ENCODE data around the gene SHANK3.

The SHANK3 gene

DNA sequence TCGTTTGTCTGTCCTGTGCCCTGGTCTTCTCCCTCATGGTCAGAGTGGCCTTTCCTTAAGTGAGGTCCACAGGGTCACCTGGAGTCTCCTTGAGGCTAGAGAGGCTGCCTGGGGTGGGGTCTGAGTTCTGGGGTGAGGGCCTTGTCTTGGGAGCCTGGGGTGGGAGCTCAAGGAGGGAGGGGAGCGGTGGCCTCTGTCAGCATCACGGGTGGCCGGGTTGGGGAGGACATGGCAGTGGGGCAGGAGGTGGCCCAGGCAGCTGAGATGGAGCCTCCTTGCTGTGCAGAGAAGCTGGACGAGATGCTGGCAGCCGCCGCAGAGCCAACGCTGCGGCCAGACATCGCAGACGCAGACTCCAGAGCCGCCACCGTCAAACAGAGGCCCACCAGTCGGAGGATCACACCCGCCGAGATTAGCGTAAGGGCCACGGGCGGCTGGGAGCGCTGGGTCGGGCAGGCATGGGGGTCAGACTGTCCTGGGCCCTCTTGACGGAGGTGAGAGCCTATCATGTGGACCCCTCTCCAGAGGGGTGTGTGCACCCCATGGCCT, 42.1 kb downstream of the SHANK3 start:
- no peak for DNase-seq

DNA sequence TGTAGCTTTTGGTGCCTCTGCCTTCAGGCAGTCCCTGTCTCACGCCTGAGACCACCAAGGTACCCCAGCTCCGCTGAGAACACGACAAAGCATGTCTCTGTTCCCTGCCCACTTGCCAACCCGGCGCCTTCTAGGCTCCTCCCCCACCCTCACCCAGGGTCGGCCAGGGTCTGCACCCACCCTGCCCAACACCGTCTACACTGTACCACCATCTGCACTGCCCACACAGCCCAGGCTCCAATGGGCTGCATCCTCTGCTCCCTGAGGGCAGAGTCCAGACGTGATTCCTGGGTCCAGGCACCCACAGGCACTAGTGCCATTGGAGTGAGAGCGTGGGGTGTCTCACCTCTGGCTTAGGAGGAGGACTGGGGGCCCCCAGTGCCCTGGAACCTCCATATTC, 42.6 kb downstream of the SHANK3 start:
- DNase-seq = no peak

DNA sequence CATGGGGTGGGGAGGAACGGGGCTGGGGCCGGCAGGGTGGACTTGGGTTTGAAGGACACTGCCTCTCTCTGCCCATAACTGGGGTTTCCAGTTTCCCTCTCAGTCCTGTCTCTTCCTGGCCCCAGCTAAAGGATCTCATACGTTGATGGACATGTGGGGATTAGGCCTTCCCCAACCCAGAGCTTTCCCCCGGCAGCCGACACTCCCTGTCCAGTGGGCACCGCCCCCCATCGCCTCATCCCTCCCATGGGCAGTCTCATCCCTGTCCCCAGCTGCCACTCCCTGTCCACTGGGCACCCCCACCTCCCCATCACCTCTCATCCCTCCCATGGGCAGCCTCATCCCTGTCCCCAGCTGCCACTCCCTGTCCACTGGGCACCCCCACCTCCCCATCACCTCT, 43.2 kb downstream of the SHANK3 start:
- no peak for DNase-seq

DNA sequence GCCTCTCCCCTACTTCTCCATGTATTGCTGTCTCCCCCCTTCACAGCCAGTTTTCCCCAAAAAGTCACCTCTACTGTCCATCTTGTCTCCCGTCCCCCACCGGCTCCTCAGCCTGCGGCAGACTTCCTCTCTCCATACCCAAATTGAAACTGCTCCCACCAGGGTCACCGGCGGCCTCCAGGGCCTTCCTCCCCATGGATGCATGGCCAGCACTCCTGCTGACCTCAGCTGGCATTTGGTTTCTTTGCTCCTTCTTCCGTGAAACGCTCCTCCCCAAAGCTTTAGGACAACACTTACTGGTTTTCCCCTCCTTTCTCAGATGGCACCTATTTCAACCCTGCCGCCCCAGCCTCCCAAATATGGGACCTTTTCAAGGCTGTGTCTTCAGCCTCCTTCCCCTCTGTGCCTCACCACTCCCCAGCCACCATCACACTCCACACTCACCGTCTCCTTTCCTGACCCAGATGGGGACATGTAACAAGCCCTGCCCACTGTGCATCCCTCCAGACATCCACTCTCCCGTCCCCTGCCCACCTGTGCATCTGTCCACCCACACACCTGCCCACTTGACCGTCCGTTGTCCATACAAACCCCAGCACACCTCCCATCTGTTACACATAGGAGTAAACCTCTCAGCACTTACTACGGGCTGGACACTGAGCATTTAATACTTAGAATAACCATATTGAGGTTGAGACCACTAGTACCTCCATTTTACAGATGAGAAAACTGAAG, 43.8 kb downstream of the SHANK3 start:
- DNase-seq = no peak

DNA sequence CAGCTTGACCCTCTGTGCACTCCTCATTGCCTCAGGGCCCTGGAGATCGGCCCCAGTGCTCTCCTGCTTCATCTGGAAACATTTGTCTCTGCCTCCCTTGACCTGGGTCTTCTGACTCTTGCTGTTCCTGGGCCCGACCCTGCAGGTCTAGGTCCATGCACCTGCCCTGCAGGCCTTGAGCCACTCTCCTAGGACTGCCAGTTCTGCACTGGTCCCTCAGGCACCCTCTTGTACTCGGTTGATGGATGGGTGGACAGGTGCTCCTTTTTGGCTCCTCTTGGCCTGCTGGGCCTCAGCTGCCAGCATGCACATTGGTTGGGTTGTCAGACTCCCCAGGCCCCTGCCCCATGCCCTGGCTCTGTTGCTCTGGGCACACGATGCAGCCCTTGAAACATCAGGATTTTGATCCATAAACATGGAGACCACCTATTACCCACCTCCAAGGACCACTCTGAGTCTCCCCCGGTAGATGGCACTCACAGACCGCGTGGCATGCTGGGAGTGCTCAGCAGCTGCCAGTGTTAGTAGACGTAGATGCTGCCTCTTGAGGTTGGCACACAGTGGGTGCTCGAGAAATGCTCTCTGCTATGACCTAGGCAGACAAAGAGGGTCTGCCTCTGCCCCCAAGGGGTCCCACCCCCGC, 45.2 kb downstream of the SHANK3 start:
- no peak for DNase-seq

DNA sequence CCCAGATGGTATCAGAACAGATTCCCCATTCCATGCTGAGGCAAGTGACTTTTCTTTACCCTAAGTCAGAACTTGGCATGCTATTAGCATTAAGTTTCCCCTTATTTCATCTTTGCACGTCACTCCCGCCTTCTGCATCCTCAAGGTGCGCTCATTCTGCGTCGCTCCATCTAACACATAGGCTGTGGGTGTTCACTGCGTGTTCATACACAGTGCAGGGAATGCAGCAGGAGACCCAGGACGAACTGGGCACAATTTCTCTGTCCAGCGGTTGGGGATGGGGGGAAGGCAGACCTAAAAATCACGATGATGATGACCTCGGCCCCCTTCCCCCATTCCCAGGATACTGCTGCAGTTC, 45.7 kb downstream of the SHANK3 start:
- no peak for DNase-seq

DNA sequence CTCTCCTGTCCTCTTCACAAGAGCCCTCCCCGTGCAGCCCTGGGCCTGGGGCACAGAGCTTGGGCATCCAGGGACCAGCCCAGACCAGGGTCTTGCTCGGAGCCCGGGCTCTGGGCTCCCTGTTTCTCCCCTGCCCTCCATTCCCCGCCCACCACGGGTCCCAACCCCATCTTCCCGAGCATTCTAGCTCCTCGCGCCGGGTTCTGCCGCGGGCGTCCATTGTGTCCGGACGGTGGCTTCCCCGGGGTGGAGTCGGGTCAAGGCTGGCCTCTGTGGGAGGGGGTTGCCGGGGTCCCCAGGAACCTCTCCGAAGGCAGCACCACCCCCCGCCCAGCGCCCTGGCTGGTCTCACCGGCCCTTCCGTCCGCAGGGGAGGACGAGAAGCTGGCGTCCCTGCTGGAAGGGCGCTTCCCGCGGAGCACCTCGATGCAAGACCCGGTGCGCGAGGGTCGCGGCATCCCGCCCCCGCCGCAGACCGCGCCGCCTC, 47.2 kb downstream of the SHANK3 start:
- DNase-seq = no peak

DNA sequence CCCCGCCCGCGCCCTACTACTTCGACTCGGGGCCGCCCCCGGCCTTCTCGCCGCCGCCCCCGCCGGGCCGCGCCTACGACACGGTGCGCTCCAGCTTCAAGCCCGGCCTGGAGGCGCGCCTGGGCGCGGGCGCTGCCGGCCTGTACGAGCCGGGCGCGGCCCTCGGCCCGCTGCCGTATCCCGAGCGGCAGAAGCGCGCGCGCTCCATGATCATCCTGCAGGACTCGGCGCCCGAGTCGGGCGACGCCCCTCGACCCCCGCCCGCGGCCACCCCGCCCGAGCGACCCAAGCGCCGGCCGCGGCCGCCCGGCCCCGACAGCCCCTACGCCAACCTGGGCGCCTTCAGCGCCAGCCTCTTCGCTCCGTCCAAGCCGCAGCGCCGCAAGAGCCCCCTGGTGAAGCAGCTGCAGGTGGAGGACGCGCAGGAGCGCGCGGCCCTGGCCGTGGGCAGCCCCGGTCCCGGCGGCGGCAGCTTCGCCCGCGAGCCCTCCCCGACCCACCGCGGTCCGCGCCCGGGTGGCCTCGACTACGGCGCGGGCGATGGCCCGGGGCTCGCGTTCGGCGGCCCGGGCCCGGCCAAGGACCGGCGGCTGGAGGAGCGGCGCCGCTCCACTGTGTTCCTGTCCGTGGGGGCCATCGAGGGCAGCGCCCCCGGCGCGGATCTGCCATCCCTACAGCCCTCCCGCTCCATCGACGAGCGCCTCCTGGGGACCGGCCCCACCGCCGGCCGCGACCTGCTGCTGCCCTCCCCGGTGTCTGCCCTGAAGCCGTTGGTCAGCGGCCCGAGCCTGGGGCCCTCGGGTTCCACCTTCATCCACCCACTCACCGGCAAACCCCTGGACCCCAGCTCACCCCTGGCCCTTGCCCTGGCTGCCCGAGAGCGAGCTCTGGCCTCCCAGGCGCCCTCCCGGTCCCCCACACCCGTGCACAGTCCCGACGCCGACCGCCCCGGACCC, 48.0 kb downstream of the SHANK3 start:
- DNase-seq = no peak

DNA sequence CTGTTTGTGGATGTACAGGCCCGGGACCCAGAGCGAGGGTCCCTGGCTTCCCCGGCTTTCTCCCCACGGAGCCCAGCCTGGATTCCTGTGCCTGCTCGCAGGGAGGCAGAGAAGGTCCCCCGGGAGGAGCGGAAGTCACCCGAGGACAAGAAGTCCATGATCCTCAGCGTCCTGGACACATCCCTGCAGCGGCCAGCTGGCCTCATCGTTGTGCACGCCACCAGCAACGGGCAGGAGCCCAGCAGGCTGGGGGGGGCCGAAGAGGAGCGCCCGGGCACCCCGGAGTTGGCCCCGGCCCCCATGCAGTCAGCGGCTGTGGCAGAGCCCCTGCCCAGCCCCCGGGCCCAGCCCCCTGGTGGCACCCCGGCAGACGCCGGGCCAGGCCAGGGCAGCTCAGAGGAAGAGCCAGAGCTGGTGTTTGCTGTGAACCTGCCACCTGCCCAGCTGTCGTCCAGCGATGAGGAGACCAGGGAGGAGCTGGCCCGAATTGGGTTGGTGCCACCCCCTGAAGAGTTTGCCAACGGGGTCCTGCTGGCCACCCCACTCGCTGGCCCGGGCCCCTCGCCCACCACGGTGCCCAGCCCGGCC, 48.7 kb downstream of the SHANK3 start:
- no peak for DNase-seq

DNA sequence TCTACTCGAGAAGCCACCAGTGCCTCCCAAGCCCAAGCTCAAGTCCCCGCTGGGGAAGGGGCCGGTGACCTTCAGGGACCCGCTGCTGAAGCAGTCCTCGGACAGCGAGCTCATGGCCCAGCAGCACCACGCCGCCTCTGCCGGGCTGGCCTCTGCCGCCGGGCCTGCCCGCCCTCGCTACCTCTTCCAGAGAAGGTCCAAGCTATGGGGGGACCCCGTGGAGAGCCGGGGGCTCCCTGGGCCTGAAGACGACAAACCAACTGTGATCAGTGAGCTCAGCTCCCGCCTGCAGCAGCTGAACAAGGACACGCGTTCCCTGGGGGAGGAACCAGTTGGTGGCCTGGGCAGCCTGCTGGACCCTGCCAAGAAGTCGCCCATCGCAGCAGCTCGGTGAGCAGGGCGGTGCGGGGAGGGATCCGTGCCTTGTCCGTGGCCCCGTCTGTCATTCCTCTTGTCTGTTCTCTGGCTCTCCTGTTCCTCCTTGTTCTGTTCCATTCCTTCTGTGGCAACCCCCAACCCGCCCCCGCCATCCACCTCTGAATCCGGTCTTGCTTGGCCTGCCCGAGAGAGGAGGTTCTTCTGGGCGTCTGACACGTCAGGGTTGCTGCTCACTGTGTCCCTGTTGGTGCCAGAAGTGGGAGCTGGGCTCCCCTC, 49.6 kb downstream of the SHANK3 start:
- no peak for DNase-seq

Measured in activated CD4-positive, alpha-beta T cell treated with anti-CD3 and anti-CD28 coated beads for 48 hours (primary cell).